ENCODE measurements around the gene SH3BGRL3. TPM values are rescaled to one million over a fixed set of nuclear protein-coding genes. Genes with fewer than 3 reads are reported as not detected.
"Not testable (repeated sequence)": the region's sequence is repeated elsewhere in the genome, so short reads cannot be mapped to it uniquely, and the experiment has no call there.

The SH3BGRL3 gene
- total RNA-seq, 2 donors from 2014 or later: 38.2 to 43.1 TPM

- Histone ChIP-seq H3K4me3 (no peak overlapping the region), H3K27me3 (no peaks in the 10 kb centered on the region), H3K4me1 (no peaks in the 10 kb centered on the region), H3K27ac (no peak overlapping the region), H3K9me3 (no peaks in the 10 kb centered on the region), H3K36me3 (replicated peaks in 1 of 2; ENCODE audit: insufficient read depth in 1 of 2, low read depth in 2 of 2) (no peaks in the 10 kb centered on the region)
- 83 to 100% methylated on average over 3 of the region's 3 CpGs for WGBS, 2 donors
- DNase-seq: no peak
- intact Hi-C loops (cut with DNase I): no loop called here
- no peak for ATAC-seq
- TF ChIP-seq POLR2A (IDR thresholded peaks at IDR 0.05): no peak
- TF ChIP-seq, protein P1, sequence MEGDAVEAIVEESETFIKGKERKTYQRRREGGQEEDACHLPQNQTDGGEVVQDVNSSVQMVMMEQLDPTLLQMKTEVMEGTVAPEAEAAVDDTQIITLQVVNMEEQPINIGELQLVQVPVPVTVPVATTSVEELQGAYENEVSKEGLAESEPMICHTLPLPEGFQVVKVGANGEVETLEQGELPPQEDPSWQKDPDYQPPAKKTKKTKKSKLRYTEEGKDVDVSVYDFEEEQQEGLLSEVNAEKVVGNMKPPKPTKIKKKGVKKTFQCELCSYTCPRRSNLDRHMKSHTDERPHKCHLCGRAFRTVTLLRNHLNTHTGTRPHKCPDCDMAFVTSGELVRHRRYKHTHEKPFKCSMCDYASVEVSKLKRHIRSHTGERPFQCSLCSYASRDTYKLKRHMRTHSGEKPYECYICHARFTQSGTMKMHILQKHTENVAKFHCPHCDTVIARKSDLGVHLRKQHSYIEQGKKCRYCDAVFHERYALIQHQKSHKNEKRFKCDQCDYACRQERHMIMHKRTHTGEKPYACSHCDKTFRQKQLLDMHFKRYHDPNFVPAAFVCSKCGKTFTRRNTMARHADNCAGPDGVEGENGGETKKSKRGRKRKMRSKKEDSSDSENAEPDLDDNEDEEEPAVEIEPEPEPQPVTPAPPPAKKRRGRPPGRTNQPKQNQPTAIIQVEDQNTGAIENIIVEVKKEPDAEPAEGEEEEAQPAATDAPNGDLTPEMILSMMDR (IDR thresholded peaks at IDR 0.05): no peak
Observed at GRCh38 chr1:26291433-26291832, 11.5 kb downstream of the SH3BGRL3 start.

- no peak overlapping the region for H3K4me3 ChIP-seq
- no peak overlapping the region for H3K27ac ChIP-seq
- ATAC-seq: no peak
- no peaks in the 10 kb centered on the region for H3K27me3 ChIP-seq
- no peaks in the 10 kb centered on the region for H3K36me3 ChIP-seq (replicated peaks in 1 of 2; ENCODE audit: insufficient read depth in 1 of 2, low read depth in 2 of 2)
- no peak for DNase-seq
- TF ChIP-seq, protein P1 (IDR thresholded peaks at IDR 0.05): no peak
- TF ChIP-seq POLR2A (IDR thresholded peaks at IDR 0.05): no peak
- H3K4me1 ChIP-seq: no peaks in the 10 kb centered on the region
- intact Hi-C loops (cut with DNase I): no loop called here
- H3K9me3 ChIP-seq: no peaks in the 10 kb centered on the region
- WGBS, 2 donors: 82 to 89% methylated on average over 4 of the region's 4 CpGs
Observed at GRCh38 chr1:26291939-26292338, 12.1 kb downstream of the SH3BGRL3 start.

DNA sequence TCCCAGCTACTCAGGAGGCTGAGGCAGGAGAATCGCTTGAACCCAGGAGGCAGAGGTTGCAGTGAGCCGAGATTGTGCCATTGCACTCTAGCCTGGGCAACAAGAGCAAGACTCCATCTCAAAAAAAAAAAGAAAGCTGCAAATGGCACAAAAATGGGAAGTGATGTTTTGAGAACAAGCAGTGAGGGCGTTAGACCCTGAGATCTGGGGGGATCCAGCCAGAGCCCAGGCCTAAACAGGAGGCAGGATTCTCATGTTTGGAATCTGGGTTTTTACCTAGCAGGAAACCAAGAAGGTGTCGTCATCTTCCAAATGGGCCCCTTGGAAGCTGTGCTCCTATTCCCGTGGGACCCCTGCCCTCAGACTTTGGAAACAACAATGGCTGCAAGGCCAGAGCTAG lies 12.8 kb downstream of the SH3BGRL3 start:
- ATAC-seq; H3K4me1 ChIP-seq; H3K27me3 ChIP-seq; H3K4me3 ChIP-seq; H3K27ac ChIP-seq; DNase-seq; H3K36me3 ChIP-seq (replicated peaks in 1 of 2; ENCODE audit: insufficient read depth in 1 of 2, low read depth in 2 of 2); H3K9me3 ChIP-seq; intact Hi-C loops (cut with DNase I): not testable (repeated sequence)
- 72 to 95% methylated on average over 4 to 5 of the region's 5 CpGs for WGBS, 2 donors

DNA sequence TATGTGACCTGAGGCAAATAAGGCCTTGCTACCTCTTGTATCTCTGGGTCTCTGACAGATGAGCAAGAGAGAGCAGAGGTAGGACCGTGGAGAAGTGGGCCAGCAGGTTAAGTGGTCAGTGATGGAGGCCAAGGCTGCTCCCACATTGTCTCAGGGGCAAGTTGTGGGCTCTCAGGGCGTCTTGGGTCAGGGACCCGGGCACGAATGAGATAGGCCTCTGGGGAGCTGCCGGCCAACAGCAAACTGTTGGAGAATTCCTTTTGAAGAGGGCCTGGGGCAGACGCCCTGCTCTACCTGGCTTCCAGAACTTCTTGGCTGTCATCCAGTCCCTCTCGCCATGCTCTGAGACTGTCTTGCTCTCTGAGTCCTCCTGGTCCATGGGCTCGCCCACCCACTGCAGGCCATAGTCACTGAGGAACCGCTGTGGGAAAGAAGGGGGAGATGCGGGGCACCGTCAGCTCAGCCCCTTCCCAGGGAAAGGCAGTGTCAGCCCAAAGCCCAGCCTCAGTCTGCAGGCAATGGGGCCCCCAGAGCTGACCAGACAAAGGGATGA lies 14.1 kb downstream of the SH3BGRL3 start:
- ATAC-seq (no peak), DNase-seq (no peak)
- intact Hi-C loops (cut with DNase I): no loop called here
- 79% methylated on average over 7 to 11 of the region's 11 CpGs for WGBS, 2 donors
- Histone ChIP-seq H3K4me1 (no peaks in the 10 kb centered on the region), H3K9me3 (no peaks in the 10 kb centered on the region), H3K36me3 (replicated peaks in 1 of 2; ENCODE audit: insufficient read depth in 1 of 2, low read depth in 2 of 2) (no peaks in the 10 kb centered on the region), H3K4me3 (no peak overlapping the region), H3K27me3 (no peaks in the 10 kb centered on the region), H3K27ac (no peak overlapping the region)
- TF ChIP-seq POLR2A (IDR thresholded peaks at IDR 0.05): no peak
- TF ChIP-seq, protein P1 (IDR thresholded peaks at IDR 0.05): no peak

GRCh38 chr1:26295194-26296138 lies 15.6 kb downstream of the SH3BGRL3 start:
- Histone ChIP-seq H3K27me3 (no peaks in the 10 kb centered on the region), H3K9me3 (no peaks in the 10 kb centered on the region), H3K27ac (no peak overlapping the region), H3K36me3 (replicated peaks in 1 of 2; ENCODE audit: insufficient read depth in 1 of 2, low read depth in 2 of 2) (no peaks in the 10 kb centered on the region), H3K4me3 (no peak overlapping the region), H3K4me1 (no peaks in the 10 kb centered on the region)
- TF ChIP-seq POLR2A (IDR thresholded peaks at IDR 0.05): no peak
- TF ChIP-seq, protein P1 (IDR thresholded peaks at IDR 0.05): no peak
- intact Hi-C loops (cut with DNase I): no loop called here
- no peak for DNase-seq
- ATAC-seq: no peak
- 87 to 88% methylated on average over 16 to 22 of the region's 22 CpGs for WGBS, 2 donors

All from body of pancreas (tissue), 4 donors.